Endothelial cell of umbilical vein (primary cell): ENCODE measurements around the gene TMEM182.

ENCODE experiments used
- CTCF ChIP-seq, 2 donors: IDR thresholded peaks; 1 replicate in 1 of 2; 2 replicates in 1 of 2; pipeline ENCODE4 v1.5.1; 2011; ENCODE audit warnings: low read length in 2 of 2, mild to moderate bottlenecking in 2 of 2, moderate library complexity in 2 of 2, control low read depth in 1 of 2, inconsistent platforms in 1 of 2, low read depth in 1 of 2; ENCODE audit not compliant: insufficient read depth in 1 of 2; ENCODE audit errors: extremely low read depth in 1 of 2
- EZH2 ChIP-seq: IDR thresholded peaks from 2 replicates; pipeline ENCODE4 v1.6.1; 2012; ENCODE audit warnings: borderline replicate concordance, low read depth, mild to moderate bottlenecking, moderate library complexity, low read length, inconsistent platforms; ENCODE audit not compliant: severe bottlenecking
- MAX ChIP-seq: IDR thresholded peaks from 2 replicates; pipeline ENCODE4 v1.6.1; 2011; ENCODE audit not compliant: insufficient read depth, insufficient read length
- POLR2A ChIP-seq: IDR thresholded peaks from 2 replicates; pipeline ENCODE4 v1.6.1; 2012; ENCODE audit warnings: low read depth, mild to moderate bottlenecking, control low read depth, low read length
- POLR2AphosphoS5 ChIP-seq: IDR thresholded peaks from 2 replicates; pipeline ENCODE4 v1.6.1; 2012; ENCODE audit warnings: low read depth, mild to moderate bottlenecking, control low read depth, low read length, moderate library complexity; ENCODE audit not compliant: insufficient read depth

GRCh38 chr2:102765061-102765460 is 3.2 kb downstream of the TMEM182 start:
- TF ChIP-seq CTCF (IDR thresholded peaks at IDR 0.05; ENCODE audit: extremely low read depth in 1 of 2, insufficient read depth in 1 of 2, low read depth in 1 of 2, low read length in 2 of 2) (no peak), POLR2A (no peak), MAX (no peak), EZH2 (no peak), POLR2AphosphoS5 (no peak)
